Immature natural killer cell (primary cell): ENCODE measurements around the gene C1GALT1. TPM values are rescaled to one million over a fixed set of nuclear protein-coding genes. Genes with fewer than 3 reads are reported as not detected.
"Not testable (repeated sequence)": the region's sequence is repeated elsewhere in the genome, so short reads cannot be mapped to it uniquely, and the experiment has no call there.

Experiments
- DNase-seq, 3 donors: peaks; one replicate each; pipeline ENCODE4 v3.0.0; 2022; ENCODE audit warnings: mixed read lengths in 1 of 3
- H3K27ac Mint-ChIP-seq, 6 donors: one replicate each; pipeline ENCODE4 v1.8.0; 2020; ENCODE audit warnings: mixed read lengths in 6 of 6, mild to moderate bottlenecking in 5 of 6, inconsistent platforms in 4 of 6, moderate library complexity in 3 of 6
- H3K27me3 Mint-ChIP-seq, 3 donors: one replicate each; pipeline ENCODE4 v1.8.0; 2020 to 2021; ENCODE audit warnings: low read depth in 3 of 3, mild to moderate bottlenecking in 3 of 3, mixed read lengths in 3 of 3, moderate library complexity in 3 of 3, inconsistent platforms in 1 of 3
- H3K36me3 Mint-ChIP-seq, 3 donors: one replicate each; pipeline ENCODE4 v1.8.0; 2020; ENCODE audit warnings: mixed read lengths in 3 of 3, inconsistent platforms in 2 of 3, mild to moderate bottlenecking in 2 of 3
- H3K4me1 Mint-ChIP-seq, 2 donors: one replicate each; pipeline ENCODE4 v1.8.0; 2020; ENCODE audit warnings: inconsistent platforms in 2 of 2, mild to moderate bottlenecking in 2 of 2, mixed read lengths in 2 of 2, moderate library complexity in 1 of 2
- H3K4me3 Mint-ChIP-seq, 5 donors: one replicate each; pipeline ENCODE4 v1.8.0; 2020; ENCODE audit warnings: mild to moderate bottlenecking in 5 of 5, mixed read lengths in 5 of 5, inconsistent platforms in 3 of 5, moderate library complexity in 3 of 5
- H3K9me3 Mint-ChIP-seq, 6 donors: one replicate each; pipeline ENCODE4 v1.8.0; 2020; ENCODE audit warnings: mild to moderate bottlenecking in 6 of 6, mixed read lengths in 6 of 6, inconsistent platforms in 4 of 6, moderate library complexity in 3 of 6
- polyA plus RNA-seq, 3 donors: library from polyadenylated mRNA; unstranded; fragments of 300-500 nt; fragmentation: Illumina TruSeq; gene quantifications; one replicate each; pipeline ENCODE4 v1.2.3, GENCODE V29; 2021

C1GALT1 gene
- polyA plus RNA-seq, 3 donors from 2014 or later, result 56.8 to 83.9 (median 59.4) TPM

DNA sequence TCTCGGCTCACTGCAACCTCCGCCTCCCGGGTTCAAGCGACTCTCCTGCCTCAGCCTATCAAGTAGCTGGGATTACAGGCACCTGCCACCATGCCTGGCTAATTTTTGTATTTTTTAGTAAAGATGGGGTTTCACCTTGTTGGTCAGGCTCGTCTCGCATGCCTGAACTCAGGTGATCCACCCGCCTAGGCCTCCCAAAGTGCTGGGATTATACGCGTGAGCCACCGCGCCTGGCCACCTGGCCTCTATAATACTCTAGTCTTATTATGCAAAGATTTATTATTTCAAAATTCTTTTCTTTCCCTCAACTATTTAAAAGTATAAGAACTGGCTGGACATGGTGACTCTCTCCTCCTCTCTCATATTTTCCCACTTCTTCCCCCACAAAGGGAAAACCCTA lies 30.0 kb upstream of the C1GALT1 start:
- peak overlapping the region in 1 of 6 donors; percentile 9 for H3K27ac Mint-ChIP-seq
- peaks cover 0 to 6% (median 0%) of the 10 kb centered on the region in 6 donors for H3K9me3 Mint-ChIP-seq
- H3K36me3 Mint-ChIP-seq, result peaks cover 0 to 3% (median 0%) of the 10 kb centered on the region in 3 donors
- DNase-seq, result no peak
- peaks cover 0 to 8% (median 3%) of the 10 kb centered on the region in 3 donors for H3K27me3 Mint-ChIP-seq
- H3K4me1 Mint-ChIP-seq, result peaks cover 24 to 35% of the 10 kb centered on the region in 2 donors
- H3K4me3 Mint-ChIP-seq, result peak overlapping the region in 1 of 5 donors; percentile 18

DNA sequence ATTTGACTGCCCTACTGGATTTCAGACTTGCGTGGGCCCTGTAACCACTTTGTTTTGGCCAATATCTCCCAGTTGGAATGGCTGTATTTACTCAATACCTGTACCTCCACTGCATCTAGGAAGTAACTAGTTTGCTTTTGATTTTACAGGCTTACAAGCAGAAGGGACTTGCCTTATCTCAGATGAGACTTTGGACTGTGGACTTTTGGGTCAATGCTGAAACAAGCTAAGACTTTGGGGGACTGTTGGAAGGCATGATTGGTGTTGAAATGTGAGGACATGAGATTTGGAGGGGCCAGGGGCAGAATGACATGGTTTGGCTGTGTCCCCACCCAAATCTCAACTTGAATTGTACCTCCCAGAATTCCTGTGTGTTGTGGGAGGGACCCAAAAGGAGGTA lies 28.0 kb upstream of the C1GALT1 start:
- DNase-seq, H3K27me3 Mint-ChIP-seq, H3K36me3 Mint-ChIP-seq, H3K9me3 Mint-ChIP-seq, H3K4me3 Mint-ChIP-seq: not testable (repeated sequence)
- Mint-ChIP-seq H3K27ac (peak overlapping the region in 1 of 6 donors; percentile 65), H3K4me1 (peaks cover 41 to 56% of the 10 kb centered on the region in 2 donors)

DNA sequence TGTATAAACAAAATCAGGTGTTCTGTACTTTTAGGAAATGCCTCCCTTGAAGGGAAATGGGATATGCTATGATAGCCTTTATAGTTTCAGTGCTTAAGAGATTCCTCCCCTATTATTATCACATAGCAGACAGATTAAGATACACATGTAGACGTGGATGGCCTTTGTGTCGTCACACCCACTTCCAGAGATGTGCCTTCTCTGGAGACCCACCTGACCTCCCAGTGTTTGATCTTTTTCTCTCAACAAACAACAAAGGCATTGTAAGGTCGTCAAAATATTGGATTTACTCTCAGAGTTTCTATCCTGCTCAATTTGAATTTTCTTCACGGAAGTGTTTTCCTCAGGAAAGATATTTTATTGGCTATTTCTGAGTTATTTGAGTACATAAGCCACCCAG lies 25.7 kb upstream of the C1GALT1 start:
- peaks cover 0 to 6% (median 0%) of the 10 kb centered on the region in 6 donors for H3K9me3 Mint-ChIP-seq
- peaks cover 53 to 69% of the 10 kb centered on the region in 2 donors for H3K4me1 Mint-ChIP-seq
- peaks cover 10 to 17% (median 11%) of the 10 kb centered on the region in 3 donors for H3K36me3 Mint-ChIP-seq
- H3K4me3 Mint-ChIP-seq, result peak overlapping the region; percentile 82 to 94 (median 89)
- H3K27me3 Mint-ChIP-seq, result peaks cover 0 to 6% (median 3%) of the 10 kb centered on the region in 3 donors
- H3K27ac Mint-ChIP-seq, result peak overlapping the region; percentile 83 to 96 (median 92)
- no peak for DNase-seq

DNA sequence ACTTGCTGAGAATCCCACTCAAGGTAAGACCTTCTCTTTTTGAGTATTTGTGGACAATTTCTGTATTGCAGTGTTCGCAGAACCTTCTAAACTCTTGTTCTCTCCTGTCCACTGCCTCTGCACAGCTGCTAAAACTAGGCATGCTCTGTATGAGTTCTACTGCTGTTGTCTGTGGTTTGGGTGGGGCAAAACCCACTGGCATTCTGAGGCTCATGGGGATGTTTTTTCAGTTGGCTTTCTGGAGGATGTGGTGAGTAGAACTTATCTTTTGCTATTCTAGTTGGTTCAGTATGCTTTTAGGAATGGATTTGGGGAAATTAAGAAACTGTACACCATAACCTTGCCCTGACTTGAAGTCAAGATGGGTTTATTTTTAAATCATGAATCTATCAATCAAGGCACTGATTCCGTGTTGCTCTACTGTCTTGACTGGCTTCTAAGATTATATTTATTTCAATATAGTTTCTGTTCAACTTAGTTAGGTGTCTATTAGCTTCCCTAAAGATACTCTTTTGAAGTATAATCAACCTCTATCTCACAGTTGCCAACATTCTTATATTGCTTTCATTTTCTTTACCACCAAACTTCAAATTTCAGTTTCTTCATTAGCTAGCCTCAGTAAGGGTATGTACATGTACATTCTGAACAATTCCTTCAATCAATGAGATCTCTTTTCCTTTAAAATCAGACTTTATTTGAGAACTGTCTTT lies 25.0 kb upstream of the C1GALT1 start:
- peak; percentile 58 to 65 (median 58) for DNase-seq
- Mint-ChIP-seq H3K4me3 (peak overlapping the region; percentile 82 to 94 (median 89)), H3K9me3 (peaks cover 0 to 6% (median 0%) of the 10 kb centered on the region in 6 donors), H3K27me3 (peaks cover 0 to 6% (median 3%) of the 10 kb centered on the region in 3 donors), H3K36me3 (peaks cover 10 to 17% (median 11%) of the 10 kb centered on the region in 3 donors), H3K4me1 (peaks cover 52 to 66% of the 10 kb centered on the region in 2 donors), H3K27ac (peak overlapping the region; percentile 83 to 96 (median 92))

DNA sequence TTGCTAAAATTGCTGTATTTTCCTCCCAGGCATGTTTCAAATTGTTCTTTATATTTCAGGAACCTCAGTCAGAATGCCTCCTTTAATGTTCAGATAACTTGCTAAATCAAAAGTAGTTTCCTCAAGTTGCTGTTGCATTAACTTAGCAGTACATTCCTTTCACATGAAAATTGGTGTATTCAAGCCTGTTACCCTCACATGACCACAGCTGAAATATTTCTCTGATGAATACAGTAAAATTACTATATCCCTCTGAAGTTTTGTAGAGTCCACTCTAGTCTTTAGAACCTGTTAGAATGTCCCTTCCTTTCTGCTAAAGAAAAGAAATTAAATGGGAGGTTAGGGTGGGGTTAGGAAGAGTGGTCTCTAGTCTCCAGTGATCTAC lies 24.5 kb upstream of the C1GALT1 start:
- Mint-ChIP-seq H3K36me3 (peaks cover 10 to 17% (median 11%) of the 10 kb centered on the region in 3 donors), H3K27ac (peak overlapping the region; percentile 83 to 96 (median 92)), H3K4me3 (peak overlapping the region; percentile 82 to 94 (median 89)), H3K9me3 (peaks cover 0 to 6% (median 0%) of the 10 kb centered on the region in 6 donors), H3K27me3 (peaks cover 0 to 4% (median 3%) of the 10 kb centered on the region in 3 donors), H3K4me1 (peaks cover 50 to 61% of the 10 kb centered on the region in 2 donors)
- no peak for DNase-seq

DNA sequence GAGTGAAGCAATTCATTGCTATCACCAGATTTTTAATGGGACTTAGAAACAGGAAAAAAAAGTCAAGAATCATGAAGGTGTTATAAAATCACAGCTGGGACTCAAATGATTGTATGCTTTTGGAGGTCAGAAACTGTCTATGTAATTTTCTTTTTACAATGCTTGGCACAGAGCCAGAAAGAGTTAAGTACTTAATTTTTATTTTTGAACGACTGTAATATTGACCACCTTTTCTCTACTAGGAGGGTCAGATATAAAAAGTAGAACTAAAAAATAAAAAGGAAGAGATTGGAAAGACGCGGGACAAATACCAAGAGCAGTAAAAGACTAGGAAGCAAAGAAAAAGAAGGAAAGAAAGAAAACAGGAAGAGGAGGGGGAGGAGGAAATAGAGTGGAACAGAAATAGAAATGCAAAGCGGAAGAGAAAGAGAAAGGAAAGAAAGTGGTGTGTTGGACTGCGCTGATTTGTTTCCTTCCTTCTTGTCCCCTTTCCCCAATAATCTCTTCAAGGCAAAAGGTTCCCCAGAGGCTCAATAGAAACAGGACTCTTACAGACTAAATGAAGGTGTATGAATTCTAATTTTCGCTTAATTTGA lies 23.2 kb upstream of the C1GALT1 start:
- Mint-ChIP-seq H3K4me1 (peaks cover 53 to 64% of the 10 kb centered on the region in 2 donors), H3K9me3 (peaks cover 0 to 6% (median 0%) of the 10 kb centered on the region in 6 donors), H3K27me3 (peaks cover 0 to 4% (median 3%) of the 10 kb centered on the region in 3 donors), H3K4me3 (peak overlapping the region; percentile 74 to 94 (median 86)), H3K36me3 (peaks cover 10 to 18% (median 11%) of the 10 kb centered on the region in 3 donors), H3K27ac (peak overlapping the region; percentile 80 to 83 (median 82))
- peak in 1 of 3 donors; percentile 9 for DNase-seq

DNA sequence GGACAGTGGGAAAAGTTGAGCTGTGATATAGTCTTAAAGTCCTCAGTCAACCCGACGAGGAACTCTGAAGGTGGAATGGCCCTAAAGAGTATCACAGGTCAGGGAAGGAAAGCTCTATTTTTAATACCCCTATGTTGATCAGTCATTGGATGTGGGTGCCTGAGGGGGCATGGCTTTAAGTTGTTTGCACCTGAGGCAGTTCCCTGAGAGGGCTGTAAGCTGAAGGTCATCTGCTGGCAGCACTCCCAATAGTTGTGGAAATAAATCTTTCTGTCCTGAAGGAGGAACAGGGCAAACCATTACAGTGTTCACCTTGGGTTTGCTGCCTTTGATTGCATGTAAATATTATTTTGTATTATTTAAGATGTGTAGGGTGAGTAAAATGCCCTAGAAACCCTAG lies 17.8 kb upstream of the C1GALT1 start:
- H3K4me1 Mint-ChIP-seq, result peaks cover 28 to 43% of the 10 kb centered on the region in 2 donors
- H3K36me3 Mint-ChIP-seq, result peaks cover 27 to 34% (median 31%) of the 10 kb centered on the region in 3 donors
- no peak overlapping the region for H3K4me3 Mint-ChIP-seq
- H3K9me3 Mint-ChIP-seq, result no peaks in the 10 kb centered on the region
- H3K27ac Mint-ChIP-seq, result peak overlapping the region in 2 of 6 donors; percentile 30 to 68
- no peak for DNase-seq
- peaks cover 0 to 2% (median 2%) of the 10 kb centered on the region in 3 donors for H3K27me3 Mint-ChIP-seq

DNA sequence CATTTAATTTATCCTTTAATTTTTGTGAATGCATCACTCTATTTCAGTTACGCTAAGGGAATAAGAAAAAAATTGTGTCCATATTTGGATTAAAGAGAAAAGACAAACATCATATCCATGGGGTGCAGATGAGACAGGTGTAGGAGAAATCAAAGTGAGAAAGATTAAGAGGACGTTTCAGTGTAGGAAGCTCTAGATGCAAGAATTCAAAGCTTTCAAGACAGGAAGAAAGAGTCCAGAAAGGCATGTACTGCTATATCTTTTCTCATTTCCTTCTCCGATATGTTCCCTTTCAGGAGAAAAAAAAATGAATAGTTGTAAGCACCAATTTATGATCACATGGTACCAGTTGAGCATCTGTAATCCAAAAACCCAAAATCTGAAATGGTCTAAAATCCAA lies 17.0 kb upstream of the C1GALT1 start:
- peak overlapping the region in 1 of 6 donors; percentile 10 for H3K27ac Mint-ChIP-seq
- DNase-seq, result no peak
- H3K4me3 Mint-ChIP-seq, result no peak overlapping the region
- no peaks in the 10 kb centered on the region for H3K9me3 Mint-ChIP-seq
- H3K27me3 Mint-ChIP-seq, result peaks cover 0 to 2% (median 2%) of the 10 kb centered on the region in 3 donors
- peaks cover 34 to 37% (median 36%) of the 10 kb centered on the region in 3 donors for H3K36me3 Mint-ChIP-seq
- peaks cover 24 to 43% of the 10 kb centered on the region in 2 donors for H3K4me1 Mint-ChIP-seq

DNA sequence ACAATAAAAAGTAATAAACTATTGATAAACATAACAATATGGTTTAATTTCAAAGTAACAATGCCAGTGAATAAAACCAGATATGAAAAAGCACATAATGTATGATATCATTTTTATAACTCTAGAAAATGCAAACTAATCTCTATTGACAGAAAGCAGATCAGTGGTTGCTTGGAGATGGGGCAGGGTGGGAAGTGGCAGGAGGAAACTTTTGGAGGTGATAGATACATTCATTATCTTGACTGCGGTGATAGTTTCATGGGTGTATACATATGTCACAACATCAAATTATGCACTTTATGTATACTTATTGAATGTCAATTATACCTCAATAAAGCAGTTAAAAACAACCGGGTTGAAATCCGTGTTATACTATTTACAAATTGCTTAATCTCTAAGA lies 16.0 kb upstream of the C1GALT1 start:
- Mint-ChIP-seq H3K27me3 (peaks cover 0 to 2% (median 2%) of the 10 kb centered on the region in 3 donors), H3K4me3 (no peak overlapping the region), H3K36me3 (peaks cover 34 to 37% (median 36%) of the 10 kb centered on the region in 3 donors), H3K4me1 (peaks cover 18 to 40% of the 10 kb centered on the region in 2 donors), H3K27ac (no peak overlapping the region), H3K9me3 (peaks cover 0 to 7% (median 6%) of the 10 kb centered on the region in 6 donors)
- no peak for DNase-seq

DNA sequence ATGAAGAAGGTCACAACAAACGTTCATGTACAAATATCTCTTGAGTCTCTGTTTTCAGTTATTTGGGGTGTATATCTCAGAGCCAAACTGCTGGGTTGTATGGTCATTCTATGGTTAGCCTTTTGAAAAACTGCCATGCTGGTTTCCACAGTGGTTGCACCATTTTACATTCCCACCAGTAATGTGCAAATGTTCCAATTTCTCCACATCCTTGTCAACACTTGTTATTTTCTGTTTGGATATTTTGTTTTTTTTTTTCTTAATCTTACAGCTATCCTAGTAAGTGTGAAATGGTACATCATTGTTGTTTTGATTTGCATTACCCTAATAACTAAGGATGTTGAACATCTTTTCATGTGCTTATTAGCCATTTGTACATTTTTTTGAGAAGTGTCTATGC lies 13.0 kb upstream of the C1GALT1 start:
- peaks cover 48 to 54% (median 50%) of the 10 kb centered on the region in 3 donors for H3K36me3 Mint-ChIP-seq
- peaks cover 2 to 24% (median 15%) of the 10 kb centered on the region in 6 donors for H3K9me3 Mint-ChIP-seq
- peaks cover 0 to 2% (median 2%) of the 10 kb centered on the region in 3 donors for H3K27me3 Mint-ChIP-seq
- peaks cover 12 to 32% of the 10 kb centered on the region in 2 donors for H3K4me1 Mint-ChIP-seq
- peak overlapping the region in 2 of 6 donors; percentile 30 to 32 for H3K27ac Mint-ChIP-seq
- H3K4me3 Mint-ChIP-seq, result no peak overlapping the region
- DNase-seq, result no peak

DNA sequence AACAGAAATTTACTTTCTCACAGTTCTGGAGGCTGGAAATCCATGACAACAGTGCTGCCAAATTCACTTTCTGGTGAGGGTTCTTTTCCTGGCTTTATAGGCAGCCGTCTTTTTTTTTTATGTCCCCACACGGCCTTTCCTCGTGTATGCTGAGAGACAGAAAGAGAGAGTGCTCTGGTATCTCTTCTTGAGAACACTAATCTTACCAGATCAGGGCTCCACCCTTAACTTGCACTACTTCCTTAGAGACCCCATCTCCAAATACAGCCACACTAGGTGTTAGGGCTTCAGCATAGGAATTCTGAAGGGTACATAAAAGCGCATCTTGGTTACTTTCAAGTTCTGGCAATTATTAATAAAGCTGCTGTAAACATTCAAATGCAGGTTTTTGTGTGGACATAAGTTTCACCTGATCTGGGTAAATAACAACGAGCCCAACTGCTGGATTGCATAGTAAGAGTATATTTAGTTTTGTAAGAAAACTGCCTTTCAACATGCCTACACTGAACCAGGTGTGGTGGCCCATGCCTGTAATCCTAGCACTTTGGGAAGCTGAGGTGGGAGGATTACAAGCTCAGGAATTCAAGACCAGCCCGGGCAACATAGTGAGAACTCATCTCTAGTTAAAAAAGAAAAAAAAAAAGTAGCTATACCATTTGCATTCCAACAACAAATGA lies 8.2 kb upstream of the C1GALT1 start:
- H3K27me3 Mint-ChIP-seq, result peaks cover 0 to 2% (median 0%) of the 10 kb centered on the region in 3 donors
- no peak for DNase-seq
- H3K4me3 Mint-ChIP-seq, result no peak overlapping the region
- H3K36me3 Mint-ChIP-seq, result peaks cover 38 to 46% (median 42%) of the 10 kb centered on the region in 3 donors
- H3K9me3 Mint-ChIP-seq, result peaks cover 5 to 24% (median 15%) of the 10 kb centered on the region in 6 donors
- peaks cover 5 to 27% of the 10 kb centered on the region in 2 donors for H3K4me1 Mint-ChIP-seq
- H3K27ac Mint-ChIP-seq, result no peak overlapping the region

DNA sequence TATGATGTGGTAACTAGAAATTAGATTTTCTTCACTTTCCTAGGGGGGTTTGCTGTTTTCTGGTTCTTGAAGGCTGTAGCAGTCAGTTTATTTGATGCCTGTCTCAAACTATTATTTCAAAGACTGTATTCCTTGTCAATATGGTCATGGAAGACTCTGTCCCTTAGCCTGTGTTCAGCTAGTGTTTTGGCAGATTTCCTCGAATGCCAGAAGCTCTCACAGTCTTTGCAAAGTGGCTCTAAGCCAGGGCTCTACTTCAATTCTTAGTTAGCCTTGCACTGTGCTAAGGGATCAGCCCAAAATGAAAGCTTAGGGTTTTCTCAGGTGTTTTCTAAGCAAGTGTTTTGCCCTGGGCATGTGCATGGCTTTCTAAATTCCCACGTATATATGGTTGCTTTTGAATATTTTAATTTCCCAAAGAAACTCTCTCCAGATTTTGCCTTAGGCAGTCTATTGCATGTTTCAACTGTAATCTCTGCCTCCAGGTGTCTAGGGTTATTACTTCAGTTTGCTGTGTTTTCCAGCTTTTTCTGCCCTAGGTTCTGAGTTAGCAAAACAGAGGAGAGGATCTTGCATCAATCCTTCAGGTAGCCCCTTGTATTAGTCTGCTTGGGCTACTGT lies 7.2 kb upstream of the C1GALT1 start:
- H3K36me3 Mint-ChIP-seq, result peaks cover 29 to 35% (median 31%) of the 10 kb centered on the region in 3 donors
- peaks cover 2 to 20% of the 10 kb centered on the region in 2 donors for H3K4me1 Mint-ChIP-seq
- DNase-seq, result no peak
- peak overlapping the region in 2 of 6 donors; percentile 11 to 20 for H3K27ac Mint-ChIP-seq
- no peak overlapping the region for H3K4me3 Mint-ChIP-seq
- no peaks in the 10 kb centered on the region for H3K27me3 Mint-ChIP-seq
- H3K9me3 Mint-ChIP-seq, result peaks cover 5 to 24% (median 15%) of the 10 kb centered on the region in 6 donors
